BLaER1 treated with 17β-estradiol and CSF1 and Interleukin-3, amounts not matched to agents 10 nM and 100 nM (cell line): ENCODE results near the gene SRRM4.

Experiments
- H3K27ac ChIP-seq, 11 experiments: shearing (Covaris generic); formaldehyde crosslinking; 2 replicates each; pipeline ENCODE4 v1.8.1; 2022
- H3K27me3 ChIP-seq, 11 experiments: shearing (Covaris generic); formaldehyde crosslinking; 2 replicates each; pipeline ENCODE4 v1.8.1; 2022
- H3K36me3 ChIP-seq, 11 experiments: shearing (Covaris generic); formaldehyde crosslinking; 2 replicates each; pipeline ENCODE4 v1.8.1; 2022
- H3K4me1 ChIP-seq, 10 experiments: shearing (Covaris generic); formaldehyde crosslinking; 2 replicates each; pipeline ENCODE4 v1.8.1; 2022
- H3K4me2 ChIP-seq, 11 experiments: shearing (Covaris generic); formaldehyde crosslinking; 2 replicates each; pipeline ENCODE4 v1.8.1; 2022
- H3K4me3 ChIP-seq, 10 experiments: shearing (Covaris generic); formaldehyde crosslinking; 2 replicates each; pipeline ENCODE4 v1.8.1; 2022
- H3K9ac ChIP-seq, 11 experiments: shearing (Covaris generic); formaldehyde crosslinking; 2 replicates each; pipeline ENCODE4 v1.8.1; 2022
- H3K9me3 ChIP-seq, 11 experiments: shearing (Covaris generic); formaldehyde crosslinking; replicated peaks in 1 of 11; 2 replicates each; pipeline ENCODE4 v1.8.1; 2022
- H4K20me1 ChIP-seq, 11 experiments: shearing (Covaris generic); formaldehyde crosslinking; 2 replicates each; pipeline ENCODE4 v1.8.1; 2022
- Cebpa-rat ChIP-seq, 11 experiments: shearing (Covaris generic); IDR thresholded peaks; 2 replicates each; pipeline ENCODE4 v1.8.1; 2022

The SRRM4 gene

DNA sequence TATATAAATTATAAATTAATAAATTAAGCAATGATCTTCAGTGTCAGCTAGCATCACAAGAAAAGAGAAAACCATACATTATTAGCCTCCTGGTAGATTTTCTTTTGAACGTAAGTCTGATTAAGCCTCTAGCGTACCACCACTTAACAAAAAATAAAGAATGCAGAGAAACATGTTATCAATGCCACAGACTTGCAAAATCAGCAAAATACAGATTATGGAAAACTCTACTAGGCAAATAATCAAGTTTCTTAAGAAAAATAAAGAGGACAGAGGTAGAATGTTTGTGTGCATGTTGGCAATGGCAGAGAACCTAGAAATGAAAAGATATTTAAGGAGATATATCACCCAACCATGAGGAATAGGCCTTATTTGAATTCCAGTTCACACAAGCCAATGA is 8.4 kb upstream of the SRRM4 start:
- Histone ChIP-seq H3K4me2 (no peak overlapping the region), H4K20me1 (no peaks in the 10 kb centered on the region), H3K4me1 (no peaks in the 10 kb centered on the region), H3K9me3 (no peaks in the 10 kb centered on the region), H3K27ac (no peak overlapping the region), H3K27me3 (no peaks in the 10 kb centered on the region), H3K9ac (no peak overlapping the region), H3K4me3 (no peak overlapping the region), H3K36me3 (no peaks in the 10 kb centered on the region)
- no peak for TF ChIP-seq Cebpa-rat (IDR thresholded peaks at IDR 0.05)

DNA sequence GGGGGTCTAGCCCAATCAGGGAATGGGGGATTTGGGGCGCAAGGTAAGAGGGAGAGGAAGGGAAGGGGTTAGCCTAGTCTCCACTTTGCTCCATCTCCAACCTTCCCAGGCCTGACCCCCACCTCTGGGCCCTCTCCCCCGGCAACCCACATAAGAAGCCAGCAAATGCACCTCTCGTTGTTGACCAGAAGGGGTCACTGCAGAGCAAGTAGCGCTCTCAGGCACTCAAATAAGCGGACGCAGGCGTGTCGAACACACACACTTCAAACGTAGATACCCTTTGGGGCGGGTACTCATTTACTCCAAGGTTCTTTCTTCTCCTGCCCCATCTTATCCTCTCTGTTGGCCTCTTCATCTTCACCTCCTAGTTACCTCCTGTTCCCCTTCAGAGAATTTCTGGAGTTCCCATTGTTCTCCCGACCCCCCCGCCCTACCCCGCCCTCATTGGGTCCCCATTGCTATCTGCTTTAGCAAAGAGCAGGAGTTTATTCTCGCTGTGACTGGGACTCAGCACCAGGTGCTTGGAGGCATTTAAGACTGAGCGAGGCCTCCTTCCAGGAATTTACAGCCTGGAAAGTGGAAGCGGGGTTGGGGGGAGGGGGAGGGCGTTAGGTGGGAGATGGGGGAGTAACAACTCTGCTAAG is 1.5 kb upstream of the SRRM4 start:
- no peak for TF ChIP-seq Cebpa-rat (IDR thresholded peaks at IDR 0.05)
- H3K27me3 ChIP-seq, result peaks cover 36 to 50% (median 40%) of the 10 kb centered on the region in 11 experiments
- no peak overlapping the region for H3K4me3 ChIP-seq
- H3K36me3 ChIP-seq, result no peaks in the 10 kb centered on the region
- no peaks in the 10 kb centered on the region for H3K9me3 ChIP-seq
- H3K27ac ChIP-seq, result no peak overlapping the region
- peaks cover 0 to 3% (median 0%) of the 10 kb centered on the region in 11 experiments; a peak in 1 of 22 replicates for H4K20me1 ChIP-seq
- H3K4me1 ChIP-seq, result no peaks in the 10 kb centered on the region
- no peak overlapping the region for H3K4me2 ChIP-seq
- no peak overlapping the region for H3K9ac ChIP-seq

DNA sequence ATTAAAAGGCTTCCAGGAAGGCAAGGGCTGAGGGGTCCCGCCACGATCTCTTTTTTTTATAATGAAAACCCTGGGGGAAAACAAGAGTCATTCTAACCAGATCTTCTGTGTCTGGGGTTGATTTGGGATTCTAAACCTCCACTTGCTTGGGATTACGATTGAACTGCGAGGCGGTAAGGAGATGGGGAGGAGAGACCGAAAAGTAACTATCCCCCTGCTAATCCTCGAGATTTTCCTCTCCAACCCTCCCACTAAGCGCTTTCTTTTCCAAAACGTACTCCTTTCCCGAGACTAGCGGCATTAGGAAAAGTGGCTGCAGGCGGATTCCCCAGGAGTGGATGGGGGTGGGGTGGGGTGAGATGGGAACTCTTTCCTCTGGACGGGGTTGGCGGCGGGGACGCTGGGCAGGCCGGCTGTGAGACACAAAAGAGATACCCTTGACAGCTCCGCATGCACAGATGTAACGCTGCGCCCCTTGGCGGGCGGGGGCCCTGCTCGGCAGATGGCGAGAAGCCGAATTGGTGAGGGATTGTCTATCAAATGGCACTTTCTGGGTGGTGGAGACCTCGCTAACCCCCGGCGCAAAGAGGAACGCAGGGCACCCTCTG is 830 bp upstream of the SRRM4 start:
- Histone ChIP-seq H4K20me1 (peaks cover 0 to 3% (median 0%) of the 10 kb centered on the region in 11 experiments; a peak in 1 of 22 replicates), H3K27me3 (peaks cover 36 to 50% (median 40%) of the 10 kb centered on the region in 11 experiments), H3K4me2 (no peak overlapping the region), H3K9me3 (no peaks in the 10 kb centered on the region), H3K36me3 (no peaks in the 10 kb centered on the region), H3K4me3 (no peak overlapping the region), H3K4me1 (no peaks in the 10 kb centered on the region), H3K9ac (no peak overlapping the region), H3K27ac (no peak overlapping the region)
- TF ChIP-seq Cebpa-rat (IDR thresholded peaks at IDR 0.05), result no peak

DNA sequence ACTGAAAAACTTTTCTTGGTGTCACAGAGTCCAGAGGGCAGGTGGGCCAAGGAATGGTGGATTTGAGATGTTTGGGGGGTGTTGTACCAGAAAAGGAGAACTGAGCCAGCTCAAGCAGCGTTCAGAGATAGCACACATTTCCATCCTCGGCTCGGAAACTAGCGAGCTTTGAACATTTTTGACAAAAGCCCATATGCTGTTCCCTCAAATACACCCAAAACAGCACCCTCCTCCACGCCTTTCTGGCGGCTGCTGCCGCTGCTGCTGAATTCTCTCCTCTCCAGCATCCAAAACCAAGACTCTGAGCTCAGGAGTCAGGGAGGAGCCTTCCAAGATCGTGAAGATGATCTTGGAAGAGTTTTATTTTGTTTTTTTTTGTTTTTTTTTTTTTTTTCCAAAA is 961 bp downstream of the SRRM4 start:
- TF ChIP-seq Cebpa-rat (IDR thresholded peaks at IDR 0.05), result no peak
- no peak overlapping the region for H3K27ac ChIP-seq

DNA sequence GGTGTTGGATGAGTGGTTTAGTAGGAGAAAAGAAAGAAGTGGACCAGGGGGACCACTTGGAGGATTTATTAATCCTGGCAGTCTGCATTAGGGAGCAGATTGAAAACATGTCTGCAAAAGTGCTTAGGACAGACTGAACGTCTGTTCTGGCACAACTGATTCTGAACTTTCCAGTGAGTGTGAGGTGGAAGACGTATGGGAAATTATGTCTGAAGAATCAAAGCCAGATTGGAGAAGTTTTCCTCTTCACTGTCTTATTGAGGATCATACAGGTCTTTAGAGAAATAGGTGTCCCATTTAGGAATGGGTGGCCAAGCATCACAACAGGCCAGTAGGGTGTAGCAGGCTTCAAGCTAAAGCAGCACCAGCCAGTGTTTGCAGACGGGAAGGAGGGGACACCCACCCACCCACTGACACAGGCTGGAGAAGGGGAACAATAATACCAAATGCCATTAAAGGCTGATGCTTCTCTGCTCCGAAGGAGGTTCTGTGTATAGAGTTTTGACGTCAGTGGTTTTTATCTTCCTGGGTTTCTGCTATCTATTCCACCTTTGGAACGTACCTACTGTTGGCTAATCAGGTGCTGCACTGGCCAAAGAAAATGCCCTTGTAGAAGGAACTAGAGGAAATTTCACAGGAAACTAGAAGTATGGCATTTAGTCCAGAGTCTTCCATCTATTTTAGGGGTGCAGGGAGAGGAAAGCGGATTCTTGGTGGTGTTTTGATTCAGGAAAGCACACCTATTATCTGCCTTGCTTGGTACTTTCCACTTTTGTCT is 1.8 kb downstream of the SRRM4 start:
- no peak overlapping the region for H3K4me2 ChIP-seq
- H3K4me3 ChIP-seq, result no peak overlapping the region
- H3K9ac ChIP-seq, result no peak overlapping the region
- H3K9me3 ChIP-seq, result no peaks in the 10 kb centered on the region
- H3K4me1 ChIP-seq, result no peaks in the 10 kb centered on the region
- H3K27ac ChIP-seq, result no peak overlapping the region
- peaks cover 0 to 3% (median 0%) of the 10 kb centered on the region in 11 experiments; a peak in 1 of 22 replicates for H4K20me1 ChIP-seq
- no peak for TF ChIP-seq Cebpa-rat (IDR thresholded peaks at IDR 0.05)
- H3K36me3 ChIP-seq, result no peaks in the 10 kb centered on the region
- H3K27me3 ChIP-seq, result peaks cover 36 to 50% (median 40%) of the 10 kb centered on the region in 11 experiments

More for the DNA sequence above, 961 bp downstream of the SRRM4 start:
- Histone ChIP-seq H3K4me1 (no peaks in the 10 kb centered on the region), H3K4me2 (no peak overlapping the region), H3K9ac (no peak overlapping the region), H3K9me3 (no peaks in the 10 kb centered on the region), H3K4me3 (no peak overlapping the region), H3K27me3 (peaks cover 36 to 50% (median 40%) of the 10 kb centered on the region in 11 experiments), H3K36me3 (no peaks in the 10 kb centered on the region), H4K20me1 (peaks cover 0 to 3% (median 0%) of the 10 kb centered on the region in 11 experiments; a peak in 1 of 22 replicates)

DNA sequence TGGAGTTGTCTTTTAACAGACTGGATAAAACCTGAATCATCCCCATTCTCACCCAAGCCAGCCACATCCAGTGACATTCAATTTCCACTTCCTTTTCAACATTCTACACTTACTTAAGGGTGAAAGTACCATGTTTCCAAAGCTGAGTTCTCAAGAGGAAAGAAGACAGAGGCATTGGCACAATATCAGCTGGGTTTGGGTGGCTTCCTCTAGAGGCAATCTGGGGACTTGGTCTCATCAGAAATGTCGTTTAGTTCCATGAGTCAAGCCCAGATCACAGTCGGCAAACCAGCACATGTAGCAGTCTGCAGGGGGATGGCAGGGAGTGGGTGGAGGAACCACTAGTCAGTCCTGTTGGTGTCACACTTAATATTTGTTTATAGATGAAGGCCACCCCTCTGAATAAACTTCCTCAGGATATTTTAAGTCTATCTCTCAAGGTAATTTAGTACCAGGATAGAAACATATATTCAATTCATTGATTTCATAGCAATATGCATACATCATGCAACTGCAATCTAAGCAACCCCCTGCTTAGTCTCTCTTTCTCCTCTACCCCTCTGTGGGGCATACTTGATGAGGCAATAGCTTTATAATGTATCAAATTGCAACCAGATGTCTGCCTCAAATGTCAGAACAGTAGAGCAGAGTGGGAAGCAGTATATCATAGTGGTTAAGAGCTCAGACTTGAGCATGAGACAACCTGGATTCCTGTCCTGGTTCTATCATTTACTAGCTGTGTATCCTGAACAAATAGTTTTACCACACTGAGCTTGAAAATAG is 3.0 kb downstream of the SRRM4 start:
- Histone ChIP-seq H3K4me2 (no peak overlapping the region), H3K9ac (no peak overlapping the region), H3K27ac (no peak overlapping the region), H3K36me3 (no peaks in the 10 kb centered on the region), H3K4me3 (no peak overlapping the region), H4K20me1 (peaks cover 0 to 3% (median 0%) of the 10 kb centered on the region in 11 experiments; a peak in 1 of 22 replicates), H3K9me3 (no peaks in the 10 kb centered on the region), H3K27me3 (peaks cover 36 to 50% (median 40%) of the 10 kb centered on the region in 11 experiments), H3K4me1 (no peaks in the 10 kb centered on the region)
- no peak for TF ChIP-seq Cebpa-rat (IDR thresholded peaks at IDR 0.05)

DNA sequence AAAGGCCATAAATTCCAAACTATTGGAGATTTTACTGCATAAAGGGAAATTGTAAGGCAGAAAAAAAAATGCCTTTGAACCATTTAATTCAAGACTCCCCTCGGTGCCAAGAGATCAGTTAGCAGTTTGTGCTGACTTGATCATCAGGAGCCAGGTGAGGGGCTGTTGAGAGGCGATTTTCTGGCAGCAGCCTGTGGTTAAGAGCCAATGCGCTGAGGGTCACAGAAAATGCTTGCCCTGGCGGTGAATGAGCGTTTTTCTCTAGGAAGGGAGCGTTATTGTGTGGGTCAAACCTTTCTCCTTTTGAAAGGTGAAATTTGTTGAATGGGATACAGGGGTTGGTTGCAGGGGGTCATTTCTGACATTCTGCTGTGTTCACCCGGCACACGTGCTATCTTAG is 4.7 kb downstream of the SRRM4 start:
- no peak overlapping the region for H3K9ac ChIP-seq
- H3K36me3 ChIP-seq, result no peaks in the 10 kb centered on the region
- peaks cover 24 to 37% (median 28%) of the 10 kb centered on the region in 11 experiments for H3K27me3 ChIP-seq
- no peak overlapping the region for H3K4me3 ChIP-seq
- no peaks in the 10 kb centered on the region for H3K4me1 ChIP-seq
- H3K4me2 ChIP-seq, result no peak overlapping the region
- peaks cover 0 to 3% (median 0%) of the 10 kb centered on the region in 11 experiments; a peak in 1 of 22 replicates for H4K20me1 ChIP-seq
- no peaks in the 10 kb centered on the region for H3K9me3 ChIP-seq
- TF ChIP-seq Cebpa-rat (IDR thresholded peaks at IDR 0.05), result no peak
- H3K27ac ChIP-seq, result no peak overlapping the region

DNA sequence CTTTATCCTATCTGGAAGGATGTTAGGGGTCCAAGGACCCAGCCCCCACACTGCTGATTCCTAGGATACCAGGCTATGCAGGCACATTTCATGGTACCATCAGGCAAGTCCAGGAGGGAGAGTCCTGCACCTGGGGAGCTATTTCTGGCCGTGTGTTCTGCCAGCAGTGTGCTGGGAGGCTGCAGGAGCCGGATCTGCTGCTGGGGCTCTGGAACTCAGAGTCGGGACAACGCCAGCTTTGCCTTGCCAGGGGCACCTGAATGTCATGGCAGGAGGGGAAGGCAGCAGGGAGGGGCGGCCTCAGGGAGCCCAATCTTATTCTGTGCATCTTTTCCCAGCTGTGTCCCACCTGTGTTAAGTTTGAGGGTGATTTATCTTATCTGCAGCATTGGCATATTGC is 17.8 kb downstream of the SRRM4 start:
- H3K27ac ChIP-seq, result no peak overlapping the region
- no peaks in the 10 kb centered on the region for H4K20me1 ChIP-seq
- no peaks in the 10 kb centered on the region for H3K9me3 ChIP-seq
- H3K4me3 ChIP-seq, result no peak overlapping the region
- no peaks in the 10 kb centered on the region for H3K27me3 ChIP-seq
- H3K9ac ChIP-seq, result no peak overlapping the region
- H3K4me2 ChIP-seq, result no peak overlapping the region
- no peaks in the 10 kb centered on the region for H3K4me1 ChIP-seq
- no peaks in the 10 kb centered on the region for H3K36me3 ChIP-seq
- TF ChIP-seq Cebpa-rat (IDR thresholded peaks at IDR 0.05), result no peak

DNA sequence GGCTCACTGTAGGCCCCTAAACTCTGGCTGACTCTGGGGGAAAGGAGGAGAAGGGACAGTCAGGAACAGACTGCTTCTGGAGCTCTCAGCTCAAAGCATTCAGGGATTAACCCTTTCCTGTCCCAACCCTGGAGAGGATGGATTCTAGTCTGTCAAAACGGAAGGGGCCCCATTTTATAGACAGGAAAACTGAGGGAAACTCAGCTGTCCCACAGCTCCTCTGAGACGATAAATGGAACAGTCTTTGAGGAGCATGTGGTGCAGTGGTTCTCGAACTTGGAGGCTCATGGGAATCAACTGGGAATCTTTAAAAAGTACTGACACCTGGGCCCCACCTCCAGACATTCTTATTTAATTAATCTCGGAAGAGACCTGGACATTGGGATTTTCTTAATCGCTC is 23.7 kb downstream of the SRRM4 start:
- no peaks in the 10 kb centered on the region for H3K36me3 ChIP-seq
- H3K9ac ChIP-seq, result no peak overlapping the region
- no peak overlapping the region for H3K4me2 ChIP-seq
- no peaks in the 10 kb centered on the region for H3K4me1 ChIP-seq
- H4K20me1 ChIP-seq, result no peaks in the 10 kb centered on the region
- H3K9me3 ChIP-seq, result peaks cover 0 to 6% (median 3%) of the 10 kb centered on the region in 11 experiments; a peak in 6 of 22 replicates
- H3K4me3 ChIP-seq, result no peak overlapping the region
- no peak overlapping the region for H3K27ac ChIP-seq
- H3K27me3 ChIP-seq, result no peaks in the 10 kb centered on the region
- TF ChIP-seq Cebpa-rat (IDR thresholded peaks at IDR 0.05), result no peak
